Testis (tissue), 3 donors: ENCODE data around the gene FBXO41. TPM values are rescaled to one million over a fixed set of nuclear protein-coding genes. Genes with fewer than 3 reads are reported as not detected.

Source experiments
- DNase-seq: peaks from one replicate; pipeline ENCODE4 v3.0.0-alpha.2; 2019
- H3K27ac ChIP-seq, 2 donors: fragments of 200-600 bp; sonication (generic); one replicate each; pipeline ENCODE4 v1.5.1; 2019
- H3K27me3 ChIP-seq: fragments of 200-600 bp; sonication (generic); one replicate; pipeline ENCODE4 v1.5.1; 2019
- H3K36me3 ChIP-seq: fragments of 200-600 bp; sonication (generic); one replicate; pipeline ENCODE4 v1.5.1; 2017; ENCODE audit warnings: low read depth; ENCODE audit errors: missing control alignments
- H3K4me1 ChIP-seq: fragments of 200-600 bp; sonication (generic); one replicate; pipeline ENCODE4 v1.5.1; 2019
- H3K4me3 ChIP-seq, 2 donors: fragments of 200-600 bp; sonication (generic); one replicate each; pipeline ENCODE4 v1.5.1; 2017 to 2019
- H3K9me3 ChIP-seq: fragments of 200-600 bp; sonication (generic); one replicate; pipeline ENCODE4 v1.5.1; 2017
- CTCF ChIP-seq, 3 experiments: fragments of 450-650 bp in 2 of 3; fragments of 200-600 bp in 1 of 3; sonication (generic) in 1 of 3; IDR thresholded peaks; one replicate each; pipeline ENCODE4 v1.5.1; 2016 to 2019; ENCODE audit warnings: antibody characterized with exemption in 3 of 3, mild to moderate bottlenecking in 2 of 3, moderate library complexity in 1 of 3
- POLR2A ChIP-seq: fragments of 450-650 bp; IDR thresholded peaks from one replicate; pipeline ENCODE4 v1.6.1; 2017; ENCODE audit warnings: antibody characterized with exemption, mild to moderate bottlenecking, moderate library complexity
- WGBS, 2 donors: methylation state at CpG; one replicate each; pipeline ENCODE4 v1.1.5; 2018; 5-methylcytosine and 5-hydroxymethylcytosine counted together
- intact Hi-C: fragments of 100-400 bp; cut with DNase I; formaldehyde crosslinking; loops from one replicate; pipeline ENCODE4 v1.15.1; 2023; ENCODE audit warnings: low total_unique reads
- polyA plus RNA-seq: library from polyadenylated mRNA; stranded (reverse); fragments of 350-450 nt; fragmentation: Illumina TruSeq; extraction: RNeasy Lipid Tissue Mini Kit (QIAGEN cat#74804); gene quantifications from one replicate; pipeline ENCODE4 v1.2.3, GENCODE V29; 2014; ENCODE audit warnings: low read depth, low replicate concordance; ENCODE audit not compliant: insufficient read depth
- total RNA-seq, 2 donors: library from RNA; depleted of rRNA; stranded (reverse); fragments of >200 nt; gene quantifications; one replicate each; pipeline ENCODE4 v1.2.3, GENCODE V29; 2016

The FBXO41 gene
- total and polyA plus RNA-seq, 3 donors from 2014 or later, result 4.9 to 12.4 (median 11.1) TPM

GRCh38 chr2:73255907-73256617, 28.2 kb downstream of the FBXO41 start:
- 81 to 82% methylated on average over 5 of the region's 5 CpGs for WGBS, 2 donors
- no peak for TF ChIP-seq POLR2A
- no peak for TF ChIP-seq CTCF (IDR thresholded peaks at IDR 0.05)
- Histone ChIP-seq H3K4me3 (no peak overlapping the region), H3K27me3 (no peaks in the 10 kb centered on the region), H3K27ac (no peak overlapping the region), H3K36me3 (no peaks in the 10 kb centered on the region), H3K4me1 (peaks cover under 1% of the 10 kb centered on the region), H3K9me3 (no peaks in the 10 kb centered on the region)
- no peak for DNase-seq
- intact Hi-C loops, result no loop called here

- DNase-seq, result no peak
- Histone ChIP-seq H3K4me3 (no peak overlapping the region), H3K27me3 (no peaks in the 10 kb centered on the region), H3K4me1 (peaks cover 9% of the 10 kb centered on the region), H3K36me3 (no peaks in the 10 kb centered on the region), H3K9me3 (no peaks in the 10 kb centered on the region), H3K27ac (no peak overlapping the region)
- 57 to 79% methylated on average over 4 of the region's 4 CpGs for WGBS, 2 donors
- intact Hi-C loops, result no loop called here
- no peak for TF ChIP-seq POLR2A
- no peak for TF ChIP-seq CTCF (IDR thresholded peaks at IDR 0.05)
These were observed 29.2 kb downstream of the FBXO41 start for GRCh38 chr2:73255007-73255644.

- H3K36me3 ChIP-seq, result no peaks in the 10 kb centered on the region
- H3K4me3 ChIP-seq, result no peak overlapping the region
- no peaks in the 10 kb centered on the region for H3K27me3 ChIP-seq
- H3K9me3 ChIP-seq, result no peaks in the 10 kb centered on the region
- TF ChIP-seq CTCF (IDR thresholded peaks at IDR 0.05), result no peak
- no peak for TF ChIP-seq POLR2A
- peaks cover 9% of the 10 kb centered on the region for H3K4me1 ChIP-seq
- H3K27ac ChIP-seq, result no peak overlapping the region
- WGBS, 2 donors, result 75 to 84% methylated on average over 7 of the region's 7 CpGs
- intact Hi-C loops, result no loop called here
- DNase-seq, result no peak
These were observed 29.8 kb downstream of the FBXO41 start for GRCh38 chr2:73254343-73255006.

- H3K4me1 ChIP-seq, result peaks cover 9% of the 10 kb centered on the region
- H3K27me3 ChIP-seq, result no peaks in the 10 kb centered on the region
- TF ChIP-seq CTCF (IDR thresholded peaks at IDR 0.05) (no peak), POLR2A (no peak)
- no peak overlapping the region for H3K27ac ChIP-seq
- no peak overlapping the region for H3K4me3 ChIP-seq
- H3K9me3 ChIP-seq, result no peaks in the 10 kb centered on the region
- 65 to 88% methylated on average over 3 of the region's 3 CpGs for WGBS, 2 donors
- no peaks in the 10 kb centered on the region for H3K36me3 ChIP-seq
- intact Hi-C loops, result no loop called here
- no peak for DNase-seq
These were observed 30.4 kb downstream of the FBXO41 start for GRCh38 chr2:73253901-73254300.
